NCI-H128 (cell line): ENCODE data around the gene C12orf43.

Experiments used
- DNase-seq: peaks from one replicate; lab custom pipeline; 2025; ENCODE audit not compliant: unreplicated experiment; lab: John Stamatoyannopoulos, UW

C12orf43 gene

DNA sequence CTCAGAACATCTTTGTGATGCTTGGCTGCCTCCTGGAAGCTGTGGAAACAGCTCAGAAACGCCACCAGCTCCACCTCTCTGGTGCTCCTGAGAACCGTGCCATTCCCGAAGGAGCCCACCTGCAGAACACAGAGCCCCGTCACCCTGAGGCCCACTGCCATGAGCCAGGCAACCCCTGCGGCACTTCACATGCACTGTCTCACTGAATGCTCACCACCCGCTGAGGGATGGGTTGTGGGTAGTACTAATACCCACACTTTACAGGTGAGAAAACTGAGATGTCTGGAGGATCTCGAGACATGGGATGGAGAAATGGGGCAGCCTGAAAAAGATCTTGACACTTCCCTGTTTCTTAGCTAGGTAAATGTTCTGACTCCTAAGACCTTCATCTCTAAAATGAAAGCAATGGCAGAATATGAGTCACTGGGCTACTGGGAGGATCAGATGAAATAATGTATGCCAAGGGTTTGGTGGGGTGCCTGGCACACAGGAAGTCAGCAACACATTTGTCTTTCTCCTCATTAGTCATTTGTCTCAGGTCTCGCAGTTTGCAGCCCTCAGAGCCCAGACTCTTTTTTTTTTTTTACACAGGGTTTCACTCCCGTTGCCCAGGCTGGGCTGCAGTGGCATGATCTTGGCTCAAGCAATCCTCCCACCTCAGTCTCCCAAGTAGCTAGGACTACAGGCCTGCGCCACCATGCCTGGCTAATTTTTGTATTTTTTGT, 17.5 kb upstream of the C12orf43 start:
- DNase-seq, result no peak

DNA sequence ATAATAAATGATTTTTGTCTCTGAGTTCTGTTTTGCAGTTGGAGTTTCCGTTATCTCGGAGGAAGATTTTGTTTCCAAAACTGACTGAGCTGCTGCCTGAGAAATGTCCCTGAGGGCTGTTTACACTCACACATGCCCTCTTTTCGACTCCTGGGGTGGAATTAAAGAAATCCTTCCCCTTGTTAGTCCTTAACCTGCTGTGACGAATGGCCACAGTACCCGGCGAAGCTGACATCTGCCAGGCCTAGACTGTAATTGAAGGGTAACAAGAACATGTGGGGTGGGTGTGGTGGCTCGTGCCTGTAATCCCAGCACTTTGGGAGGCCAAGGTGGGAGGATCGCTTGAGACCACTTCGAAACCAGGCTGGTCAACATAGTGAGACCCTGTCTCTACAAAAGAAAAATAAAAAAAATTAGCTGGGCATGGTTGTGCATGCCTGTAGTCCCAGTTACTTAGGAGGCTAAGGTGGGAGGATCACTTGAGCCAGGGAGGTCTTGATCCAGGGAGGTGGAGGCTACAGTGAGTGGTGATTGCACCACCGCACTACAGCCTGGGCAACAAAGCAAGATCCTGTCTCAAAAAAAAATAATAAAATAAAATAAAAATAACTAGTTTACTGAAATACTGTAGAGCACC, 14.4 kb upstream of the C12orf43 start:
- DNase-seq, result no peak

DNA sequence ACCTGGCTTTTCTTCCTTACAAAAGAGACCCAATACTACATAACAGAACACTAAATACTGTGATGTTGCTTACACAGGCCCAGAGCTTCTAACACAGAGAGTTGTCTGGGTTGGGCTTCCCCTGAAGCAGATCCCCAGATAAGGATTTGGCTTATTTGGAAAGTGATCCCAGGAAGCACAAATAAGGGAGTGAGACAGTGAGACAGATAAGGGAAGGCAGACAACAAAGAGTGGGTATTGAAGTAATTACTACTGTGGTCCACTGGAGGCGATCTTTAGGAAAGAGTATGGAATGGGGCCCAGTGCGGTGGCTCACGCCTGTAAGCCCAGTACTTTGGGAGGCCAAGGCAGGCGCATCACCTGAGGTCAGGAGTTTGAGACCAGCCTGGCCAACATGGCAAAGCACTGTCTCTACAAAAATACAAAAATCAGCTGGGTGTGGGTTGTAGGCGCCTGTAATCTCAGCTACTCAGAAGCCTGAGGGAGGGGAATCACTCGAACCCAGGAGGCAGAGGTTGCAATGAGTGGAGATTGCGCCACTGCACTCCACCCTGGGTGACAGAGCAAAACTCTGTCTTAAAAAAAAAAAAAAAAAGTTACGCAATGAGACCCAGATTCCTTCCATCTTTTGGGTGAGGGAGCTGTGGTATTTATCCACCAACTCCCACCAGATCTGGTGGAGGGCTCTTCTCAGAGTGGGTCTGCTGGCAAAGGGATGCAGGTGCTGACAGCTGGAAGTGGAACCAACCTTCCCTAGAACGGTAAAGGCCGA, 10.2 kb upstream of the C12orf43 start:
- no peak for DNase-seq

DNA sequence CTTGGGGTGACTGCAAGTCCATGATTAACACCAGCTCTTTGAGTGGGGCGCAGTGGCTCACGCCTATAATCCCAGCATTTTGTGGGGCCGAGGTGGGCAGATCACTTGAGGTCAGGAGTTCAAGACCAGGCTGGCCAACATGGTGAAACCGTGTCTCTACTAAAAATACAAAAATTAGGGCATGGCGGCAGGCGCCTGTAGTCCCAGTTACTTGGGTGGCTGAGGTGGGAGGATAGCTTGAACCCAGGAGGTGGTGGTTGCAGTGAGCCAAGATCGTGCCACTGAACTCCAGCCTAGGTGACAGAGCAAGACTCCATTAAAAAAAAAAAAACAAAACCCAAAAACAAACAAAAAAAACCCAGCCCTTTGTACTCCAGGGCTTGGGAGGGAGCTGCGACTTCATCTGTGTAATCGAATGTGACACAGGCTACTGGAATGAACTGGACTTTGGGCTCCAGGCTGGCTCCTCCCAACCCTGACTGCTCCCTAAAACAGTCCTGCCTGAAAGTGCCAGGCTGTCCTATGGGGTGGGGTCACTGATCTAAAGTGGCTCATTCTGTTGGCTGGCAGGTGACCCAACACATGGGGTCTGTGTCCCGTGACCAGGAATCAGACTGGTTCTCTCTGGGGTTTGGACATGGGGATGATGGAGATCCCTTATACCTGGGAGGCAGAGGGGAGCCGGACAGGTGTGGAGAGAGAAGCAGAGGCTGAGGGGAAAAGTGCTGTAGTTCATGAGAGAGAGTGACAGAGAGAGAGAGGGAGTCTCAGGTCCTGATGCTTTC, 9.3 kb upstream of the C12orf43 start:
- no peak for DNase-seq

DNA sequence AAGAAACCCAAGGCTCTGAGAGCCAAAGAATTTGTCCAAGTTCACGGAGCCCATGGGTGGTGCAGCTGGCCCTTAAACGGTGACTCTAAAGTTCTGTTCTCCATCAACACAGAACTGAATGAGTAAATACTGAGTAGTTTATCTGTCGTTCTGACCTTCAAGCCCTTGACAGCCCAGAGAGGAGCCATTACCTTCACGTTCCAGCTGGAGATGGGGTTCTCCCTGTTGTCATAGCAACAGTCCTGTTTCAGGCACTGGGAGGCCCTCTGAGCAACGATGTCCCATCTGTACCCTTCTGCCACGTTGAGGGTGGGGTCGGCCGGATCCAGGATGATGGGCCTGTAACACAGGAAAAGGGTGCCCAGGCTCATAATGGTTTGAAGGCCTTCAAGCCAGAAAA, 7.5 kb upstream of the C12orf43 start:
- DNase-seq, result no peak

DNA sequence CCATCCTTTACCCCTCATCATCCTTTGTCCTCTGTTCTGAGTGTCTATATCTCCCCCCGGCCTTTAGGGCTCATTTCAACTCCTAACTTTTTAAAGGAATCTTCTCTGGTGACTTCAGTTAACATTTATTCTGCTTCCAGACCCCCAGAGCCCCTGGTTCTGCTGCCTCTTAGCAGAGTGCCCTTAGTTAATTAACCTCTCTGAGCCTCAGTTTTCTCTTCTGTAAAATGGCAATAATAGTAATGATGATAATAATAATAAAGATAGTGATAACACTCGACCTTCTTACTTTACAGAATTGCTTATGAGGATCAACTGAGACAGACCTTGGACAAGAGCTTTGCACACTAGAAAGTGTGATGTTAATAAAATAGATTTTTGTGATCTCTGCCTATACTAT, 6.4 kb upstream of the C12orf43 start:
- no peak for DNase-seq

DNA sequence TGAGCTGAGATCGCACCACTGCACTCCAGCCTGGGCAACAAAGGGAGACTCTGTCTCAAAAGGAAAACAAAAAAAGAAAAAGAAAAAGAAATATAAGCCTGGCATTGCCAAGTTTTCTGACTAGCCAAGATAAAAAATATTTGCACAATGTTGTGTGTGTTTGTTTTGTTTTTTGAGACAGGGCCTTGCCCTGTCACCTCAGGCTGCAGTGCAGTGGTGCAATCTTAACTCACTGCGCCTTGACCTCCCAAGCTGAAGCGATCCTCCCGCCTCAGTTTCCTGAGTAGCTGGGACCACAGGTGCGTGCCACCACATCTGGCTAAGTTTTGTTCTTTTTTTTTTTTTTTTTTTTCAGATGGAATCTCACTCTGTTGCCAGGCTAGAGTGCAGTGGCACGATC, 5.5 kb upstream of the C12orf43 start:
- DNase-seq, result no peak

DNA sequence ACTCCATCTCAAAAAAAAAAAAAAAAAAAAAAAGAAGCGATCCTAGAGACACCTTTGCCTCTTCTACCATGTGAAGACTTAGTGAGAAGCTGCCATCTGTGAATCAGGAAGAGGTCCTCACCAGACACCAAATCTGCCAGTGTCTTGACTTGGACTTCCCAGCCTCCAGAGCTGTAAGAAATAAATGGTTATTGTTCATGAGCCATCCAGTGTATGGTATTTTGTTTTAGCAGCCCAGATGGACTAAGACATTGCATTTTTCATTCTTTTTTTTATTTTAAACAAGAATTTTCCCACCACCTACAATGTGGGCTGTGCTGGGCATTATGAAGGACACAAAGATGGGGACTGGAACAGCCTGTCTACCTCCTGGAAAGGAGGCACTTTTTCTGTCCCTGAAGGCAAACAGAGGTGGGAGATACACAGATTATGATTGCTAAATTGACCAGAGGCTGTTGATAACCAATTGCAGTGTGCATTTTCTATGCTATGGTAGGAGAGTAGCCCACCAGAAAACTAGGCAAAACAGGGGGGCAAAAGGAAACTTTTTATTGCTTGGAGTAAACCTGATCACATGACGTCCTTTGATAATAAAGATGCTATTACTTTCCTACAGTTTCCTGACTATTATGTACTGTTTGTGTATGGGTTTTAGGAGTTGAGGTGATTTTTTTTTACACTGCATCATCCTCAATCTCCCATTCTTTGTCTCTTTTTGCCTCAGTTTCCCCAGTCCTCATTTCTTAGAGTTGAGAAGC, 2.8 kb upstream of the C12orf43 start:
- no peak for DNase-seq

DNA sequence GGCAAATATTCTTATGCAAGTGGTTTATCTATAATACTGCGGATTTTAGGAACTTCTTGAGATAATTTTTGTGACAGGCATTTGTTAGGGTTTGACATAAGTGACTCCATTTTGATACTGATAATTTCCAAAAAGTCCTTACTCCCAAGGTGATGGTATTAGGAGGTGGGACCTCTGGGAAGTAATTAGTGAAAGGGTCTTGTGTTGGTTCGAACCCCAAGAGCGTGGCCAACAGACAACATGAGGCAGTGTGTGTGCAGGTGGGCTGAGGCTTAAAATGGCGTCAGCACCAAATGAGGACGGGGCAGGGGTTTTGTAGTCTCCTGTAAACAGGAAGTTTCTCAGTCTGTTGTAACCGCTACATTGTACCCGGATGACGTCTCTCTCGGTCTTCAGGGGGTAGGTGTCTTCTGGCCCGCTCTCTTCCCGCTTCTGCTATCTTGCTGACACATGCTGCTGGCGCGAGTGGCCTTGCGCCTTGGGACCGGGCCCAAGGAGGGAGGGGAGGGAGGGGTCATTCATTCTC, 1.7 kb upstream of the C12orf43 start:
- no peak for DNase-seq

DNA sequence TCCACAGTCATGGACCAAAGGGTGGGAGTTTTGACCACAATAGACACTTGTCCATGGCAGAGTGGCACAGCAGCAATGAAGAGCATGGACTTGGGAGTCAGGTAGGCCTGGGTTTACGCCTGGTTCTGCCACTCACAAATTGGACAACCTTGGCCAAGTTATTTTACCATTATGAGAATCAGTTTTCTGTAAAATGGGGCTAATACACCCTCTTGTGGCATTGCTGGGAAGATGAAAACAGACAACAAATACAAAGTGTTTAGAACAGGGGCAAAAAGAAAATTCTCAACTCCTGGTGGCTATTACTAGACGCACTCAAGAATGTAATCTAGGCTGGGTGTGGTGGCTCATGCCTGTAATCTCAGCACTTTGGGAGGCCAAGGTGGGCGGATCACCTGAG, 2.6 kb downstream of the C12orf43 start:
- no peak for DNase-seq

DNA sequence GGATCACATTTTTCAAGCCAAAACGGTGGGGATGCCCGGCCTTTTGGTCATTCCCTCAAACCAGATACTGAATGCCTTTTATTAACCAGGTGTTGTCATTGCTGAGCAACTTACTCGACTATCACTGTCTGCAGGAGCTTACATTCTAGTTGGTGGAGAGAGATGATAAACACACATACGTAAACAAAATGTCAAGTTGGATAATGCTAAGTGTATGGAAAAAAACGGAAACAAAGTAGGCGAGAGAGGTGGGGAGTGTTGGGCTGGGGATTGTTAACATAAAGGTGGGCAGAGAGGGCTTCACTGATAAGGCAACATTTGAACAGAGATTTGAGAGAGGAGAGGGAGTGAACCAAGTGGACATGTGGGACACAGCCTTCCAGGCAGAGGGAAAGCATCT, 4.5 kb downstream of the C12orf43 start:
- DNase-seq, result no peak

DNA sequence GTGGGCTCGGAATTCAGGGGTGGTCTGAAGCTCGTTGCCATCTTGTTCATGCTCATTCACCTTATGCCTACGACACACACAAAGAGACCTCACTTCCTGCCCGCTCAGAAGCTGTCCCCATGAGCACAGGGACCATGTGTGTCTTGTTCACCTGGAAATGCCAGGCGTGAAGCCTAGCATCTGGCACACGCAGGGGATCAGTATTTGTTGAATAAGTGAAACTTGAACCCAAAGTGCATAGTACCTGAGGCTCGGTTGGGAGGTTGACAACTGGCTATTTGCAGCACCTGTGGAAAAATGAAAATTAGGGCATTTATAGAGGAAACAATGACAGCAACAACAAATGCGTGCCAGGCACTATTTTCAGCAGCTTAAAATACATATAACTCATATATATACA, 5.4 kb downstream of the C12orf43 start:
- no peak for DNase-seq

DNA sequence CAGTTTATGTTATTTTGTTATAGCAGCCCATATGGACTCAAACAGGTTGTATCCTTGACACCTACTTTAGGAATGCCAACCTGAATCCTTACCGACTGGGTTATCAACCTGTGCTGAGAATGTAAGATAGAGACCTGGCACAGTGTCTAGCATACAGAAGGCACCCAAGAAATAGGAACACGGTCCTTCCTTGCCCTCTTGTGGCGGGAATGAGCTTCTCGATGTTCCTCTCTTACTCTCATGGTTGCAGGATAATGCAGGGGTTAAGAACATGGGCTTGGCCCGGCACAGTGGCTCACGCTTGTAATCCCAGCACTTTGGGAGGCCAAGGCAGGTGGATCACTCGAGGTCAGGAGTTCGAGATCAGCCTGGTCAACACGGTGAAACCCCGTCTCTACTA, 6.5 kb downstream of the C12orf43 start:
- DNase-seq, result no peak

DNA sequence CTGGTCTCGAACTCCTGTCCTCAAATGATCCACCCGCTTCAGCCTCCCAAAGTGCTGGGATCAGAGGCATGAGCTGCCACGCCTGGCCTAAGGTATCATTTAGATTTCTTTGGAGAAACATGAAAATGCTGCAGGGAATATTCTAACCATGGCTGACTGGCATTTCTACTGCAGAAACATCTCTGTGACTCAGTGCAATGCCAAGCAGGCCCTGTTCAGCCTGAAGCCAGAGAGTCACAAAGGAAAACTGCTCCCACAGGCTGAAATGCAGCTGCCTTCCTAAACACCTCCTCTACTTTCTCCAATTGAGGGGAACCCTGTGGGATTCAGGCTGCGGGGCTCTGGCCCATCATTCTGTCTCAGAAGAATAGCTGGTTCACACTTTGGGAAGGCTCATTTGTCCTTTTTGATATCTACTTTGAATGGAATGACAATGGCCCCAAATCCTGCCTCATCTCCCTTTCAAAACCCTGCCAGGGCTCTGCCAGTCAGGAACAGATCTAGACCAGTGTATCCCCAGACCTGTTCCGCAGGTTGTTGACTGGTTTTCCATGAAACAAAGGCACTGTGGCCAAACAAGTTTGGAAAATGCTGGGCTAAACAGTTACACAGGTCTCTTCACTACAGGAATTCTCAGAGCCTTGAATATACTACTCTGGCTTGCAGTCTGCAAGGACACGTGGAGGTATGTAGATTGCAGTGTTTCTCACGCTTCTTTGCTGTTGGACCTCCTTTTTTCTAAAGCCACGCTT, 7.8 kb downstream of the C12orf43 start:
- no peak for DNase-seq

DNA sequence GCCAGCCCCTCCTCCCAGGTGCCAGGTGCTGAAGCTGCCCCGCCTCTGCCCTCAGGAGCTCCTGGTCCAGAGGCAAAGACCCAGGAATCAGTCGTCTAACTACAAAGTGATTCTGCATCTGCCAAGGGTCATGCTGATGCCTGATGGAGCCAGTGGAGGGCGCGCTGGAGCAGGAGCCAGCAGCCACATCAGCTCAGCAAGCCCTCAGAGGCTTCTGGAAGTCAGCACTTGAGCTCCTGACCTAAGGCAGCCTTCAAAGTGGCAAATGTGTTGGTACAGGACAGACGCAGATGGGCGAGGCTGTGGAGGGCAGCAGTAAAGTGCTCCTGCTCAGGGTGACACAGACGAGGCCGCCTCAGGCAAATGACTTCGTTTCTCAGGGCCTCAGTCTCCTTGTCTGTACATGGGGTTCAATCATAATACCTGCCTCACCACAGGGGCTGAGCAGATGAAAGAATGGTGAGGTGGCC, 10.9 kb downstream of the C12orf43 start:
- peak; percentile 41 for DNase-seq

DNA sequence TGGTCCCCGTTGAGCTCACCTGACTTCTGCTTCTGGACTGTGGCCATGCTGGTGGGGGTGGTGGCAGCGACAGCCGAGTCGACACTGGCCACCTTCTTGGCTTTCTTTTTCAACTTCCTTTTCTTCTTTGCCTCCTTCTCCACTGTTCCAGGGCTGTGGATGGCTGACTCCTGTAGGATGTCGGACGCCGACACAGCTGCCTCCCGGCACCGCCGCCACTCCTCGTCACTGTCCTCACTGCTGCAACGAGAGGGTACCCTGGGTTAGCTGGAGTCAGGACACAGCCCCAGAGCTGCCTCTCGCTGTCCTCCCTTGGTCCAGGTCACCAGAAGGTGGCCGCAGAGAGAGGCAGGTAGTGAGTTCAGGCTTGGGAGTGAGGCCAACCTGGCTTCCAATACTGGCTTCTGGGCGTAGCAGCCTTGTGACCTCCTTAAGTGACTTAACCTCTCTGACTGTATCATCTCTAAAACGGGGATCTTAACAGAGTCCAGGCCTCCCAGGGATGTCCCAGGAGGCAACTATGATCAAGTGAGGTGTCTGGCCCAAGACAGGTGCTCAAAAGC, 12.0 kb downstream of the C12orf43 start:
- DNase-seq, result no peak

DNA sequence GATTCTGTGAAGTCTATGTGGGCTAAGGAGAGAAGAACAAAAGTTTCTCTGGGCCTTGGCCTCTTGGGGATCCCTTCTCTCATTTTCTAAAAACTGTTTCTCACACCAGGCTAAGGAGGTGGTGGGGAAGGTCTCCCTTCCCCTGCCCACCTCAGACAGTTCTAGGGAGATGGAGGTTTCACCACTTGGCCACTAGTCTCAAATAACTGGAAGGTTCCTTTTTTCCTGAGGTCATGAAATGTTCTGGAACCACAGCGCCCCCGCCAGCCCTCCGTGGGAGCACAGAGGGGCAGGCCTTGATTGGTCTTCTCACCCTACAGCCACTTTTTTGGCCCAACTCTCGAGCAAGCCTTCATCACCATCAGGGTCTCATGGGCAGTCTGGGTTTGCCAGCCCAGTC, 12.6 kb downstream of the C12orf43 start:
- no peak for DNase-seq

DNA sequence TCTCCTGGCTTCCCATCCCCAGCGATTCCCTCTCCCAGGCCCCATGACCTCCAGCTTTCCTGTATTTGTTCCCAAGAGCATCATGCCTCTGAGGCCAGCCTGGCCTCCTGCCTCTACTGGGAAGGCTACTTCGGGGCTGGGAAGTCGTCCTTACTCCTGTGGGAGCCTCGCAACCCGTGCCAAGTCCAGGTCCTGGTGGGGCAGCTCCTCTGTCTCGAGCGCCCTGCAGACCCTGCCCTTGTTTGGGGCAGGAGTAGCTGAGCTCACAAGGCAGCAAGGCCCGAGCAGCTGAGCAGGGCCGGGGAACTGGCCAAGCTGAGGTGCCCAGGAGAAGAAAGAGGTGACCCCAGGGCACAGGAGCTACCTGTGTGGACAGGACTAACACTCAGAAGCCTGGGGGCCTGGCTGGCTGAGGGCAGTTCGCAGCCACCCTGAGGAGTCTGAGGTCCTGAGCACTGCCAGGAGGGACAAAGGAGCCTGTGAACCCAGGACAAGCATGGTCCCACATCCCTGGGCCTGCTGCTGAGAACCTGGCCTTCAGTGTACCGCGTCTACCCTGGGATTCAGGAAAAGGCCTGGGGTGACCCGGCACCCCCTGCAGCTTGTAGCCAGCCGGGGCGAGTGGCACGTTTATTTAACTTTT, 14.3 kb downstream of the C12orf43 start:
- no peak for DNase-seq

DNA sequence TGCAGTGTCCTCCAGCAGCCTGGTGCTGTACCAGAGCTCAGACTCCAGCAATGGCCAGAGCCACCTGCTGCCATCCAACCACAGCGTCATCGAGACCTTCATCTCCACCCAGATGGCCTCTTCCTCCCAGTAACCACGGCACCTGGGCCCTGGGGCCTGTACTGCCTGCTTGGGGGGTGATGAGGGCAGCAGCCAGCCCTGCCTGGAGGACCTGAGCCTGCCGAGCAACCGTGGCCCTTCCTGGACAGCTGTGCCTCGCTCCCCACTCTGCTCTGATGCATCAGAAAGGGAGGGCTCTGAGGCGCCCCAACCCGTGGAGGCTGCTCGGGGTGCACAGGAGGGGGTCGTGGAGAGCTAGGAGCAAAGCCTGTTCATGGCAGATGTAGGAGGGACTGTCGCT, 15.2 kb downstream of the C12orf43 start:
- no peak for DNase-seq
